Renal pelvis (tissue), 4 donors: ENCODE results near the gene BCL2L1. TPM values are rescaled to one million over a fixed set of nuclear protein-coding genes. Genes with fewer than 3 reads are reported as not detected.
"Not testable (repeated sequence)": the region's sequence is repeated elsewhere in the genome, so short reads cannot be mapped to it uniquely, and the experiment has no call there.

Experiments used
- DNase-seq: peaks from one replicate; pipeline ENCODE4 v3.0.0-alpha.2; 2013
- polyA plus RNA-seq, 3 donors: library from polyadenylated mRNA; unstranded; fragments of 120-200 nt; gene quantifications; one replicate each; pipeline ENCODE4 v1.2.1, GENCODE V29; 2013; ENCODE audit not compliant: insufficient read length in 3 of 3

BCL2L1 gene
- polyA plus RNA-seq, 3 donors: 80.1 to 84.8 (median 81.1) TPM

- DNase-seq: not testable (repeated sequence)
Measured at GRCh38 chr20:31626534-31626933, 96.1 kb downstream of the BCL2L1 start.

GRCh38 chr20:31623123-31623505, 99.6 kb downstream of the BCL2L1 start:
- DNase-seq: not testable (repeated sequence)

- no peak for DNase-seq
Measured at GRCh38 chr20:31620246-31620645, 102.4 kb downstream of the BCL2L1 start.

- no peak for DNase-seq
Measured at GRCh38 chr20:31617432-31618104, 105.1 kb downstream of the BCL2L1 start.

- DNase-seq: no peak
Measured at GRCh38 chr20:31615416-31615815, 107.3 kb downstream of the BCL2L1 start.

Other genes starting within 250 kb of the BCL2L1 start
- gene DEFB124, start 247.7 kb downstream of the BCL2L1 start, polyA plus RNA-seq: under 1 TPM in 1 of 3 donors, not detected in 2; 0.70 TPM
- gene REM1, start 247.6 kb downstream of the BCL2L1 start, polyA plus RNA-seq: under 1 TPM; 0.34 to 0.49 (median 0.44) TPM
- 100 to 1,000 TPM; 139 to 152 (median 151) TPM for gene HM13, start 208.4 kb downstream of the BCL2L1 start, polyA plus RNA-seq
- 100 to 1,000 TPM; 207 to 230 (median 226) TPM for gene ID1, start 117.6 kb downstream of the BCL2L1 start, polyA plus RNA-seq
- 1 to 10 TPM; 1.1 to 3.1 (median 1.6) TPM for gene COX4I2, start 85.0 kb downstream of the BCL2L1 start, polyA plus RNA-seq
- 10 to 100 TPM; 44.9 to 53.9 (median 49.4) TPM for gene TPX2, start 16.4 kb upstream of the BCL2L1 start, polyA plus RNA-seq
- under 1 TPM; 0.65 to 0.95 (median 0.91) TPM for gene MYLK2, start 96.5 kb upstream of the BCL2L1 start, polyA plus RNA-seq
- 1 to 10 TPM; 7.6 to 9.2 (median 8.0) TPM for gene FOXS1, start 122.7 kb upstream of the BCL2L1 start, polyA plus RNA-seq
- 10 to 100 TPM; 17.9 to 23.0 (median 20.7) TPM for gene DUSP15, start 147.7 kb upstream of the BCL2L1 start, polyA plus RNA-seq
- gene TTLL9, start 147.8 kb upstream of the BCL2L1 start, polyA plus RNA-seq: 1 to 10 TPM; 2.6 to 5.7 (median 5.6) TPM
- 10 to 100 TPM; 20.6 to 21.3 (median 20.9) TPM for gene PDRG1, start 229.2 kb upstream of the BCL2L1 start, polyA plus RNA-seq
- gene XKR7, start 245.3 kb upstream of the BCL2L1 start, polyA plus RNA-seq: under 1 TPM; 0.25 to 0.58 (median 0.43) TPM